GM23248 (cell line): ENCODE measurements around the gene HOPX.

Experiments used
- EZH2 ChIP-seq: fragments of 200-600 bp; sonication (generic); IDR thresholded peaks from 2 replicates; pipeline ENCODE4 v1.6.1; 2018; ENCODE audit warnings: antibody characterized with exemption, mild to moderate bottlenecking; ENCODE audit not compliant: insufficient read depth, poor library complexity, severe bottlenecking
- EZH2phosphoT487 ChIP-seq: fragments of 200-600 bp; sonication (generic); IDR thresholded peaks from 2 replicates; pipeline ENCODE4 v1.6.1; 2018; ENCODE audit warnings: antibody characterized with exemption, moderate library complexity, mild to moderate bottlenecking, low read depth; ENCODE audit not compliant: insufficient read depth

DNA sequence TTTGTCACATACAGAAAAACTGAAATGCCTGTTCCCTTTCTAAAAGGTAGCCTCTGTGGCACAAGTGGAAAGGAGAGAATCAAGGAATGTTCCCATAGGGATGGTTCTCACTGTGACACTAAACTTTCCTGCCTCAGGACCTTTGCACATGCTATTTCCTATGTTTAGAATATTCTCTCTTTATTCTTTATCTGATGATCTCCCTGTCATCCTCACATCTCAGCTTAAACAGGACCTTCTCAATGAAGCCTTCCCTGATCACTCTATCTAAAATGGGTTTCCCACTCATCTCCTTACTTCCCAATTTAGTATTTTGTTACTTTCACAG is 32.3 kb downstream of the HOPX start:
- TF ChIP-seq EZH2 (no peak), EZH2phosphoT487 (no peak)
